Right hindlimb (tissue), 1 donor: Measurements from ENCODE around the gene EML1.

Experiments used
- DNase-seq: peaks from one replicate; pipeline ENCODE4 v3.0.0-alpha.2; 2018

EML1 gene

DNA sequence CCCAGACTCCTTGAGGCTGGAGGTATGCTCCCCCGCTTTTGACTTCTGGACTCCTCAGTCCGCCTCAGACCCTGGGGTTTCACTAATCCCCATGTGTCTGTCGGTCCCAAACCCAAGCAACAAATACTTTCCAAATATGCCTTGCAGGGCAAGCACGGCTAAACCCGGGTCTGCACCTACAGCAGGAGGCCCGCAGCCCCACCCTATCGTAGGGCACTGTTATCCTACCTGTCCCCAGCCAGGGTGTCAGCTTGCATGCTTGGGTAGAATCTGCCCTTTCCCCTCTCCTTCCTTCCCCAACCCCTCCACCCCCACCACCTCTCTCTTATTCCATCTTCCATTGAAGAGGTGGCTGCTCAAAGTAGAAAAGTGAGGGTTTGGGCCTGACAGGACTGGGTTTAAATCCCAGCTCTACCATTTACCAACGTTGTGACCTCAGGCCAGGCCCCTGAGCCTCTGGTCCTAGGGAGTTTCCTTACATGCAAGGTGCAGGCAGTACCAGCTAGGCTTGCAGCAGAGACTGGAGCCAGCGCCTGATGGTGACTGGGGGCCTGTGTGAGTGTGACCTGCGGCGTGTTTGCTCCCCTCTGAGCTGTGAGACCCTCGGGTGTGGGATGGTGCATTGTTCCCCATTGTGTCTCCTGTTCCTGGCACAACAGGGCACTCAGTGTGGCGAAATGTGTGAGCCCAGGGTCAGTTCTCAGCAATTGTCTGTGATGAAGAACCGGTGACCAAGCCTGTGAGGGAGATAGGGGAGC lies 11.2 kb upstream of the EML1 start:
- no peak for DNase-seq

DNA sequence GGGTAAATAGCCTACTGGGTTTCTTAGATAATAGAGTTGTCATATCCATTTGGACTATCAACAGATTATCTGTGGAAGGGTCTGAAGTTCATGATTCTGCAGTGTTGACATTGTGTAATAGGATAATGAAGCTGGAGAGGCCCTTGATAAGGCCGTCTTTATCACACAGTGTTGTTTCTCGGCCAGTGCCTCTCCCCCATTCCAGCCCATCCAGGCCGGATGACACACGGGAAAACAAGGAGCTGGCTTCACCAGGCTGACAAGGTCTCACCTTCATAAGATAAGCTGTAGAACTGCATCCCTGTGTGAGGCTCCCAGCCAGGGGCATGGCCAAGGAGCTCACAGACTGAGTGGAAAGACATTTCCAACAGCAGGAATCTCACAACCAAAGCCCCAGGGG lies 8.7 kb upstream of the EML1 start:
- no peak for DNase-seq

DNA sequence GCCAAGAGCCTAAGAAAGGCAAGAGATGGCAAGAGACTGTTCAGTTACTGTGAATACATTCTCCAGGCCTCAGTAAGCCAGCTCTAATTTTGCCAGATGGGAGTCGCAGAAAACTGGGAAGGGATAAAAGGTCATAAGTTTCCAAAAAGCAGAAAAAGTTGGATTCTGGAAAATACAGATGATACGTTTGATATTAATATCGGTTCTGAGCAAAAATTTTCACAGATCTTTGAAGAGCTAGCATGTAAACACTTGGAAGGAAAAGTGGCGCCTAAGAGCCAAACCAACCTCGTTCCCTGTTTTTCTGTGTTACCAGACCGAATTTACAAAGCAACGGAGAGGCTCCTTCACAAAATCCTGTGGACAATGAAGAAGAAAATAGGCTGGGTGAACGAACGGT lies 7.8 kb upstream of the EML1 start:
- DNase-seq: no peak

DNA sequence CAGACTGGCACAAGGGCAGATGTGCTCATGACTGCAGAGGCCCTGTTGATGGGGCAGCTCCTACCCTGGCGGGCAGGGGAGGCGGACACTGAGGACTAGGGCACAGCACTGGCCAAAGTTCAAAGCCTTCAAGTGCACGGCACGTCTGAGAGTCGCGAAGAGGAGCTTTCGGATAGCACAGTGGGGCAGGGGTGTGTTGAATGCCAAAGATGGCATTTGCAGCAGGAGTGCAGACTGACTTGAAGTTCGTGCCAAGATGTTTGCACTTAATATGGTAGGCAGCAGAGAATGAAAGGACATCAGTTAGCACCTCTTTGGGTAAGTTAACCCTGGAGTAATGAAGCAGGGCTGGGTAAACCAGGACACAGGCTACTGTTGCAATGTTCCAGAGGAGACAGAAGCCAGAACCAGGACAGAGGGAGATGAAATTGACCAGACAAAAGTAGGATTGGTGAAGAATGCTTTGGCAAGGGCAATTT lies 6.7 kb upstream of the EML1 start:
- DNase-seq: no peak

DNA sequence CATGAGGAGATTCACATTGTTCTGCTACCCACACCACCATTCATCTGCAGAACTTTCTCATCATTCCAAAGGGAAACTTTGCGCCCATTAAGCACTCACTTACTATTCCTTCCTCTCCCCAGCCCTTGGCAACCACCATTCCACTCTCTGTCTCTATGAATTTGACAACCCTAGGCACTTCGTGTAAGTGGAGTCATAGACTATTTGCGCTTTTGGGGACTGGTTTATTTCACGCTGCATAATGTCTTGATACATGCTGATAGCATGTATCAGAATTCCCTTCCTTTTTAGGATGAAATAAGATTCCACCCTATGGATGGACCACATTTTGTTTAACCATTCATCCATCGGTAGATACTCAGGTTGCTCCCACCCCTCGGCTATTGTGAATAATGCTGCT lies 4.5 kb upstream of the EML1 start:
- no peak for DNase-seq

DNA sequence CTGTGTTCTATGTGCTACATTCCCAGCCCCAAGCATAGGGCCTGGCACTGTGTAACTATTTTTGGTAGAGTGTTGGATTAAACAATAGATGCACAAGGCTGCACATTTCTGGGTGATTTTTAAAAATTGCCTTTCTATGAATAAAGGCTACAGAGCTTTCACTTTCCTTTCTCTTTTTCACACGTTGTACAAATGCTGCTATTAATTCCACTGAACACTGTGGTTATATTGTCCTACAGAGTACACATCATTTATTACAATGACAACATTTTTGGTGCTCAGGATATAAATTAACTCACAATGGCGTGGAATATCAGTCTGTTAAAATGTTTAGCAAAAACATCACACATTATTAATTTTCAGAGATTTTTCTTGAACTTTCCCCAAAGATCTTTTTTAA lies 3.6 kb upstream of the EML1 start:
- no peak for DNase-seq

DNA sequence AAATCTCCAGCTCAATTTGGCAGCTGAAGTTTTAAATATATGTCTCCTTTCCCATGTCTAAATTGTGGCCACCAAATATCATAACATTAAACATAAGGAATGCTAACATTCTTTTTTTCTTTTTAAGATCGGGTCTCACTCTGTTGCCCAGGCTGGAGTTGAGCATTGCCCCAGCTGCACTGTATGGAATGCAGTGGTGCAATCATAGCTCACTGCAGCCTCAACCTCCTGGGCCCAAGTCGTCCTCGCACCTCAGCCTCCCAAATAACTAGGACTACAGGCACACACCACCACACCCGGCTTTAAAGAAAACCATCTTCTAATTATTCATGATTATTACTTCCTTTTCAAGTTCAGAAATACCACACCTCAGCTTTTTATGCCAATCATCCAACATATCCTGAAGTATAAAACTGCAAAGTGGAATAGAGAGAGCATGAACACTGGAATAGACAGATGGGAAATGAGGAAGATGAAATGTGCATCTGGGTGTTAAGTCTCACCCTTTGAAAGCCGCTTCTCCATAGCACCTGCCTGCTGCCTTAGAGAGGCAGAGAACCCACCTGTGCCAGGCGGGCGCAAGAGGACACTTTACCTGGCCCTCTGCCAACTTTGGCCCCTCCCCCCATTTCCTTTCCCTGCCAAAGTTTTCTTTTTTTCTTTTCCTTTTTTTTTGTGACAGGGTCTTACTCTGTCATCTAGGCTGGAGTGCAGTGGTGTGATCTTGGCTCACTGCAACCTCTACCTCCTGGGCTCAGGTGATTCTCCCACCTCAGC lies 2.8 kb upstream of the EML1 start:
- DNase-seq: no peak

DNA sequence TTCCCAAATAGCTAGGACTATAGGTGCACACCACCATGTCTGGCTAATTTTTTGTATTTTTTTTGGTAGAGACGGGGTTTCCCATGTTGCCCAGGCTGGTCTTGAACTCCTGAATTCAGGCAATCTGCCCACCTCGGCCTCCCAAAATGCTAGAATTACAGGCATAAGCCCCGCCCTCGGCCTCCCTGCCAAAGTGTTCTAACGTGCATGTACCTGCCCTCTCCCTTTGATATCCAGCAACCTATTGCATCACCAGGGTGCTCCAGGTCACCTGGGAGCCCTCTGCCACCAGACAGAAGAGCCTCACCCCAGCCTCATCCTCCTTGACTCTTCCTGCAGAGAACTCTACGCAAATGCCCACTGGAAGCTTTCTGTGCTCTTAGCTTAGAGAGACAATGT lies 2.2 kb upstream of the EML1 start:
- no peak for DNase-seq

DNA sequence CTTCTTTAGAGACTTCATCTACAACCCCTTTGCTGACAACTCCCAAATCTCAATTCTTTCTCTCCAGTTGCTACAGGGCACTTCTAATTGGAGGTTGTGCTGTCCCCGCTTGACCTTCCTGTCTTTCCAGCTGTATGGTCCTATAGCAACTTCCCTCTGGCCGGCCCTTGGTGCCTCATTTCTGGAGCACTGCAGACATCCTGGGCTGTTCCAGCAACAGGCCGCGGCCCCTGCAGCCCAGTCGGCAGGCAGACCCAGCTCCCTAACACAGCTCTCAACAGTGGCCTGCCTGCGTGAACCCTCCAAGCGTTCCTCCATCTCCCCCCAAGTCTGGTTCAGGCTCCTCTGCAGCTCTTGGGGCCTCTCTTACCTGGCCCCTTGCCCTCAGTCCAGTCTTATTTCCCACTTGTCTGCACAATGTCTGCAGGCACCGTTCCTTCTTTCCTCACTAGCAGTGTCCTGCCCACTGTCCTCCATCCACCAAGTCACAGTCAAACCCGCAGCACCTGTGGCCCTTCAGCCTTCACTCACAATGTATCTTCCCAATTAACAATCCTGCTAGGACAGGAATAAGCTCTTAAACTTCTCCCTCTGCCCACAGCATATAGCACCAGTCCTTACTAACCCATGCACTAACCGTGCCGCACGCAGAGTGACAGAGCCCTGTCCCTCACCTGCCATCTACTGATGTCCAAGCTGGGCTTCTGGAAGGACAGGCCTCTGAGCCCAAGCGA lies 1.6 kb upstream of the EML1 start:
- peak; percentile 68 for DNase-seq

DNA sequence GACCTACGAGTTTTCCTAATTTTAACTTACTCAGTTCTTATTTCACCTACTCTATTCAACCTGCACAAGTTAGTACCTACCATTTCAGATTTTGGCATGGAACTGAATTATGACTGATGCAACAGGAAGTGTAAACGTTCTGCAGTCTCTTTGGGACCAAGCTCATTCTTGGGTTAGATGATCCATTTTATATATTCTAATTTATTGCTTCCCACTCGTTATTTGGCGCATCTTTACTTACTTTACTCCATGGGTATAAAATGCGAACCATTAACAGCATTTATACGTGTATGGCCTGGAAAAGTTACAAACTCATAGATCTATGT lies 1.0 kb upstream of the EML1 start:
- no peak for DNase-seq

DNA sequence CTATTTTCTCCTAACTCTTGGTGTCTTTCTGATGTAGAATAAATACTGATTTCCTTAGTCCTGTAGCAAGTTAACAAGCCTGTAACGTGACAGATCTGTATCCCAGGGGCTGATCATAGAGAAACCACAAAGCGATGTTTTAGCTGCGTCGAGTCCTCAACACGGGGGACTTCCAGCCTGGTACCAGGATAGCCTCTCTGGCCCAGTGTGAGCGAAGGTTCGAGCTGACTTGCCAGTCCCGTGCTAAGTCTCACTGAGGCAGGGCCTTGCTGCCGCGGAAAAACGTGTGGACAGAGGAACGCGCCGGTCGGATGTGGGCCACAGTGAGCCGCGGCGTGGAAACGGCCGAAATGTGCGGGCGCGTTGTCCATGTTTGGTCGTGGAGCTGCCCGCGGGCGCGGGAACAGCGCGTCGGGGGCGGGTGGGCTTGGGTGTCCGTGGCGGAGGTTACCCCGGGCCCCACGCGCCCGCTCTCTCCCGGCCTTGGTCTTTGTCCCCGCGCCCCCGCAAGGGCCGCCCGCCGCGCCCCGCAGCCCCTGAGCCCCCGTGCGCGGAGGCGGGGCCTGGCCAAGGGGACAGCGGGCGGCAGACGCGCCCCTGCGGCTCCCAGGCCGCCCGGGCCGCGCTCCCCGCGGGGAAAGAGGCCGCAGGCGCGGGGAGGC lies 531 bp upstream of the EML1 start:
- peak; percentile 57 for DNase-seq

DNA sequence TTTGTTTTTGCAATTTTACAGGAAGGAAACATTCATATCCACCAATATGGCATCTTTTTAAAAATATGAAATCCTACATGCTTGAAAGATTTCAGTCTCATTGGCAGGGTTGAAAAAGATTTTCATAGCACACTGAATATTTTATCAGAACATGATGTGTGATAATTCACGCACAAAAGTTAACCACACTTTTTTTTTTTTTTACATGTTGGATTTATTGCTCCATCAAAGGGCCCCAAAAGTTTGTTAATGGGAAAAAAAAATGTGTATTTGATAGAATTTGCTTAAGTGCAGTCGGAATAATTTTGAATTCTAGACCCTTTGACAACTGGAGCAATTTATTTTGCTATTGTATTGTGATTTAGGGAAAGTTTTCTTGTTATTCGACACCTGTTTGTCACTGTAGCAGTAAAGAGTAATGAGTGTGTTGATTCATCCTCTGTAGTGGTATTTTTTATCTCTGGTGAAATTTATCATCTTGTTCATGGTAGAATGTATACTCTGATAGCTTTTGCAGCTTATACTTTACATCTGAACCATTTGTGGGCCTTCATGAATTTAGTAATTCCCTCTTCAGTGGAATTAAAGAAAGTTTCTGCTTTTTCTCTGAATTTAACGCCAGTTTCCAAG lies 1.1 kb downstream of the EML1 start:
- no peak for DNase-seq

DNA sequence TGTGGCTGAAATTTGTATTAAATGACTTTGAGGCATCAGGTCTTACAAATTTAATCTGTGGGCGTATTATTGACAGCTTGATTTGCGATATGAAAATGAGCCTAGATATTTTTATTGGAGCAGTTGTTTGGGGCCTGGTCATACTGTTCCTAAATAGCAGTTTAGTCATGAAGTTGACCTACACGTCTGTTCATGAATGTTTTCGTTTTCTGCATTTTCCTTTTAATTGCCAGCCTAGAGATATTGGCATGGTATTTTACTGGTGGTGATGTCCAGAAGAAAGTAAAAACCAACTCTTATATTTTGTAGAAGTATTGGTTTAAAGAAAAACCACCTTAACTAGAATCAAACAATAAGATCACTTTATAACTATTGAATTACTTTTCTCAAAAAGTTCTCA lies 1.8 kb downstream of the EML1 start:
- DNase-seq: no peak

DNA sequence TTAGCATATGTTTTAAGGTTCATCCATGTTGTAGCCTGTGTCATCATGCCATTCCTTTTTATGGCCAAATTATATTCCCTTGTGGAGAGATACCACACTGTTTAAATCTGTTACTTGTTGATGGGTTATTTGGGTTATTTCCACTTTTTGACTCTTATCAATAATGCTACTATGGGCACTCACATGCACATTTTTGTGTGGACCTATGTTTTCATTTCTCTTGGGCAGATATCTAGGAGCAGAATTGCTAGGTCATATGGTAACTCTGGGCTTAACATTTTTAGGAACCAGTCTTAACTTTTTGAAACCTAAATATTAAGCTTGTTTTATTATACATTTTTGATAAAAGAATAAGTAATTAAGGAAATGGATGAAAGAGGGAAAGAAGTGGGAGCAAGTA lies 4.0 kb downstream of the EML1 start:
- DNase-seq: no peak

DNA sequence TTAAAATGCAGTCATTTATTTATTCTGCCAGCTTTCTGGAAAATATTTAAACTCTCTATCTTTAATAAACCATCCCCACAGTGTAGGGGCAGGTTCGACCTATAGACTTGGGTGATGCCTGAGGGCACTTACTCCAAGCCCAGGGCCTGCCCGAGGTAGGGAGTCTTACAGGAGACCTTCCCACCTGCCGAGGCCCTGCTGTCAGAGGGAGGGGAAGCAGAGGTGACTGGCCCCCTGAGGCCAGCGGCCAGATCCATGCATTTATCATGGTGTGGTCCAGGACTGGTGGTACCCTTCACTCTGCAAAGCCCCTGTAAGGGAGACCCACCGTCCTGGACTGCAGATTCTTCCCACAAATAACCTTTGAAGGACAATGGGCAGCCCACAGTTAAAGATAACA lies 7.6 kb downstream of the EML1 start:
- DNase-seq: no peak

DNA sequence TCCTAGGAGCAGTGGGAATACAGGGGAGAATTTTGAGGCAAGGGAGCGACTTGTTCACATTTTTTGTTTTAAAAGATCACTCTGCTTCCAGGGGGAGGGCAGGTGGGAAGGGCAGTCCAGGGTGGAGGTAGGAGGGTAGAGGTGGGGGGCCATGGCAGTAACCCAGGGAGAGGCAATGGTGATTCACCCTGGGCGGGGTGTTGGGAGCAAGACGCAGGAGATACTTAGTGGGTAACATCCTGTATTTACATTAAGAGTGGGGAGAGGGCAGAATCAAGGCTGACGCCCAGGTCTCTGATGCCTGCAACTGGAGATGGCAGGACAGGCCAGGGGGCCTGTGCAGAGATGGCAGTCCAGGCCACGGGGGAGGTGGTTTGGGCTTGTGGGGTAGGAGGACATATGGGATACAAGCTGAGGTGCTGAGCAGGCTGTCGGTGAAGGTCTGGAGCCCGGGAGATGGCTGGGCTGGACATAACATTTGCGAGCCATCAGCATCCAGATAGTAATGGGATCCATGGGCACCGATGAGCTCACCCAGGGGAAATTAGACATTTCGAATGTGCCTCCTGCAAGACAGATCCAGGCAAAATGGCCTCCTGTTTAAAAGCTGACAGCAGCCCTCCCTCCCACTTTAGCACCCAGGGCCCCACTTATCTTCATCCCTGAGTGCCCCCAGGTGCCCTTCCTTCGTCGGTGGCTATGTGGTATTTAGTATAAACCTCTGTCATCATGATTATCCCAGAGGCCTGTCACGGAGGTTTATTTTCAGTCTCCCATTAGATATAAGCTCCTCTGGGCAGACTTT lies 9.3 kb downstream of the EML1 start:
- no peak for DNase-seq

DNA sequence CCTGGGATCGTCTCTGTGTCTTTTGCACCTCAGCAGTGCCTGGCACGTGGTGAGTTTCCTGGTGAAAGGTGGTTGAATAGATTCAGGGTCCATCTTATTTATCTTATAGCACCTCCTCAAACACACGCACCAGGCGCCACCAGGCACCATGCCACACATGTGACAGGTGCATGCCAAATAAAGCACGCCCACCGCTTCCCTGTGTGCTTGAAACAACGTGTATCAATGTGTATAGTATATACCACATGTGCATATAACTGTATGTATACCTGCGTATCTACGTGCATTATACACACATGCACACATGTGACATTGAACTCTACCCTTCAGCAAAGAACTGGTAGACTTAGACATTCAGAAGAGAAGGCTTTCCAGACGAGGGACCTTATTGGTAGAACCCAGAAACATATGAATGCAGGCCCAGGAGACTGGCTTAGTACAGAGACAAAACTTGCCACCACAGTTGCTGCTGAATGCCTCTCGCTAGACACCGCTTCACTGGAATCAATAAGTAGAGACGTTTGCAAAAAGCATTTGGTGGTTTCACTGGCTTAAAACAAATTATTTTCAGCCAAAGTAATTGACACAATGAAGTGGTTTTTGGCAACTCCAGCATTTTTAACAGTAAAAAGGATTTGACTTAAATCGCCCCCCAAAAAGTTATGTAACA lies 10.0 kb downstream of the EML1 start:
- DNase-seq: no peak

DNA sequence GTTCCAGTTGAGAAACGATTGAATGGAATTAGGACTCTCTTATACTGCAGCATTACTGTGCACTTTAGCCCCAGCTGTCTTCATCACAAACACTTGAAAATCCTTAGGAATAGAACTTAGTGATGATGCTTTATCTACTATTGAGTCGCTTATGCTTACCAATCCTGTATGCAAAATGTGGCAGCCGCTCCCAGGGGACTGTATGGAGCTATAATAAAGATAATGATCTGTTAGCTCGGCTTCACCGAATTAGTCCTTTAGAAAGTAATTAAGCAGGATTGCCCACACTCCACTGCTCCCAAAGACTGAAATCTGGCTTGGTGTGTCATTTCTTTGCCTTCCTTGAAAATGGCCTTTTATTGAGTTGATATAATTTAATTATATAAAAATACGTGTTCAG lies 10.6 kb downstream of the EML1 start:
- DNase-seq: no peak

DNA sequence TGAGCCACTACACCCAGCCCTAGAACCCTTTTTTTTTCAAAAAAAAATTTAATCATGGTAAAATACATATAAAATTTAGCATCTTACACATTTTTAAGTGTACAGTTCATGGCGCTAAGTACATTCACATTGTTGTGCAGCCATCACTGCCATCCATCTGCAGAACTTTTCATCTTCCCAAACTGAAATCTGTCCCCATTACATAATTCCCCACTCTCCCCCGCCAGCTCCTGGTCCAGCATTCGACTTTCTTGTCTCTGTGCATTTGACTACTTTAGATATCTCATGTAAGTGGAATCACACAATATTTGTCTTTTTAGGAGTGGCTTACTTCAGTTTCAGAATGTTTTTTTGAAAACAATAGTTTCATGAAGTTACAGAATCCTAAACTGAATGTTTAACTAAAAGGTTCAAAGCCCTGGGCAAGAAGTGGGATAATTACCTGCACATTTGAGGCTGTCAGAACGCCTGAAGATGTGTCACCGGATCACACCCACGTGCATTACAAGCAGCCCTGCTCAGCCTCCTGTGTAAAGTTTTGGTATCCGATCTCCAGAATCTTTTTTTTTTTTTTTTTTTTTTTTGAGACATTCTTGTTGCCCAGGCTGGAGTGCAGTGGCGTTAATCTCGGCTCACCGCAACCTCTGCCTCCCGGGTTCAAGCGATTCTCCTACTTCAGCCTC lies 12.7 kb downstream of the EML1 start:
- DNase-seq: no peak

DNA sequence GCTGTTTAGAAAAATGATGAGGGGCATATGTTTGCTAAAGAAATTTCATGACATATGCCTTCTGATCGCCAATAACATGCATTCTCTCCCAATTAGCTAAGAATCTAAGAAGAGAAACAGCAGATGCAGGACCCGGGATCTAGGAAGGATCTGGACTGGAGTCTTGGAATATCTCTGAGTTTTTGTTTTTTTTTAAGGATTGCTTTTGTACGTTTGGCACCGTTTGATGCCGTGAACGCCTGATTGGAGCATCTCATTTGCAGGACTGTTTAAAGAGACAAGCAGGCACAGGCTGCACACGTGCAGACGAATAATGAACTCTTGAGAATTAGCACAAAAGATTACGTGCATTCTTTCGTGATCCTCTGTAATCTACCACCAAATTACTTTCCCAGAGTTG lies 13.6 kb downstream of the EML1 start:
- no peak for DNase-seq
